ENCODE results near the gene CD200R1. TPM values are rescaled to one million over a fixed set of nuclear protein-coding genes. Genes with fewer than 3 reads are reported as not detected.
A peak's percentile ranks its signal among the peaks of the same experiment; 100 is the strongest.

Gene CD200R1
- total and polyA plus RNA-seq, 2 of the 8 experiments (the other 6 are each of a cell fraction or from before 2014, with no cell fraction given) = 0.02 TPM; not detected in 1

GRCh38 chr3:113019182-113020137, 44.6 kb upstream of the CD200R1 start (continued):
- TF ChIP-seq ZNF274 (IDR thresholded peaks at IDR 0.05; ENCODE audit: borderline replicate concordance, extremely low read depth, low read length) = no peak
- 0 out of 2 replicates have a peak, but pooled peaks have one; percentile 59 for TF ChIP-seq ATF2 (IDR thresholded peaks at IDR 0.05; ENCODE audit: low read length)
- TF ChIP-seq TAF7 (optimal IDR thresholded peaks at IDR 0.05; ENCODE audit: borderline replicate concordance, low read depth, low read length) = peak; percentile 73
- no peak for TF ChIP-seq FOSL1 (IDR thresholded peaks at IDR 0.05; ENCODE audit: insufficient read depth, low read depth, low read length)
- no peak for TF ChIP-seq NRF1 (IDR thresholded peaks at IDR 0.05; ENCODE audit: low read depth, low read length)
- TF ChIP-seq E2F6 (IDR thresholded peaks at IDR 0.05) = peak; percentile 98
- peak in 1 of 2 experiments; percentile 87; a peak in 2 of 4 replicates for TF ChIP-seq SIN3A (conservative IDR thresholded peaks at IDR 0.05 in 1 of 2, IDR thresholded peaks at IDR 0.05 in 1 of 2; ENCODE audit: low read depth in 1 of 2, low read length in 2 of 2)
- peak; percentile 60 for TF ChIP-seq CREB1 (IDR thresholded peaks at IDR 0.05)
- TF ChIP-seq MAX (IDR thresholded peaks at IDR 0.05) = peak; percentile 99
- TF ChIP-seq TBP (IDR thresholded peaks at IDR 0.05; ENCODE audit: low read depth, low read length) = peak; percentile 73
